GM19025 (cell line): ENCODE results near the gene NUP214.
A peak's percentile ranks its signal among the peaks of the same experiment; 100 is the strongest.

Experiments used
- ATAC-seq: cut with Tn5 transposase; IDR thresholded peaks from one replicate; pipeline ENCODE4 v1.9.1; 2021; ENCODE audit warnings: mild to moderate bottlenecking, low read depth, moderate library complexity; ENCODE audit not compliant: unreplicated experiment

The NUP214 gene

GRCh38 chr9:131125288-131126058 lies at the start of gene NUP214:
Gene NUP214 (plus strand): TSS chr9:131125586. CDS start chr9:131125705, 119 bp downstream.
- peak; percentile 97 for ATAC-seq

GRCh38 chr9:131076347-131077195 lies 48.8 kb upstream of the NUP214 start:
- ATAC-seq: no peak

GRCh38 chr9:131078427-131079366 lies 46.7 kb upstream of the NUP214 start:
- ATAC-seq: no peak

GRCh38 chr9:131080589-131080988 lies 44.8 kb upstream of the NUP214 start:
- ATAC-seq: no peak

GRCh38 chr9:131081868-131082267 lies 43.5 kb upstream of the NUP214 start:
- no peak for ATAC-seq

- ATAC-seq: no peak
Measured at GRCh38 chr9:131082774-131083512, 42.4 kb upstream of the NUP214 start.

- no peak for ATAC-seq
Measured at GRCh38 chr9:131084661-131085369, 40.6 kb upstream of the NUP214 start.

- no peak for ATAC-seq
Measured at GRCh38 chr9:131085370-131086122, 39.8 kb upstream of the NUP214 start.

- ATAC-seq: no peak
Measured at GRCh38 chr9:131087354-131087893, 38.0 kb upstream of the NUP214 start.

- ATAC-seq: no peak
Measured at GRCh38 chr9:131090025-131090787, 35.2 kb upstream of the NUP214 start.

GRCh38 chr9:131091352-131091992 lies 33.9 kb upstream of the NUP214 start:
- ATAC-seq: no peak

- ATAC-seq: no peak
Measured at GRCh38 chr9:131092030-131092429, 33.4 kb upstream of the NUP214 start.

- ATAC-seq: no peak
Measured at GRCh38 chr9:131092548-131093440, 32.6 kb upstream of the NUP214 start.

- no peak for ATAC-seq
Measured at GRCh38 chr9:131094015-131094414, 31.4 kb upstream of the NUP214 start.

- ATAC-seq: no peak
Measured at GRCh38 chr9:131094622-131095021, 30.8 kb upstream of the NUP214 start.

- no peak for ATAC-seq
Measured at GRCh38 chr9:131095666-131096268, 29.6 kb upstream of the NUP214 start.
